Stomach (tissue), 9 donors: ENCODE data around the gene EPOP. TPM values are rescaled to one million over a fixed set of nuclear protein-coding genes. Genes with fewer than 3 reads are reported as not detected.

Experiments
- DNase-seq, 2 donors: peaks; one replicate each; pipeline versions ENCODE4 v3.0.0 to v3.0.0-alpha.2; 2013 to 2019
- H3K27ac ChIP-seq, 5 donors: fragments of 200-600 bp in 4 of 5; sonication (generic) in 4 of 5; one replicate each; pipeline ENCODE4 v1.5.1; 2013 to 2019; ENCODE audit warnings: mild to moderate bottlenecking in 1 of 5, moderate library complexity in 1 of 5
- H3K27me3 ChIP-seq, 3 donors: fragments of 200-600 bp; sonication (generic); one replicate each; pipeline ENCODE4 v1.5.1; 2017 to 2019; ENCODE audit warnings: mixed run types in 1 of 3
- H3K36me3 ChIP-seq, 4 donors: fragments of 200-600 bp; sonication (generic); 1 replicate in 3 of 4; 2 replicates in 1 of 4; pipeline ENCODE4 v1.5.1; 2016 to 2019
- H3K4me1 ChIP-seq, 4 donors: fragments of 200-600 bp; sonication (generic); one replicate each; pipeline ENCODE4 v1.5.1; 2016 to 2019
- H3K4me3 ChIP-seq, 4 donors: fragments of 200-600 bp; sonication (generic) in 3 of 4; one replicate each; pipeline ENCODE4 v1.5.1; 2016 to 2019; ENCODE audit warnings: mild to moderate bottlenecking in 1 of 4
- H3K9me3 ChIP-seq, 4 donors: fragments of 200-600 bp; sonication (generic); one replicate each; pipeline ENCODE4 v1.5.1; 2016 to 2019
- CTCF ChIP-seq, 7 experiments: fragments of 450-650 bp in 4 of 7; fragments of 200-600 bp in 3 of 7; sonication (generic) in 3 of 7; IDR thresholded peaks; one replicate each; pipeline ENCODE4 v1.5.1; 2016 to 2019; ENCODE audit warnings: antibody characterized with exemption in 7 of 7, control low read depth in 2 of 7, mild to moderate bottlenecking in 1 of 7
- EP300 ChIP-seq: sonication (generic); formaldehyde crosslinking; IDR thresholded peaks from one replicate; pipeline ENCODE4 v1.6.1; 2017; ENCODE audit warnings: antibody characterized with exemption
- POLR2A ChIP-seq, 4 donors: fragments of 450-650 bp; IDR thresholded peaks; one replicate each; pipeline ENCODE4 v1.6.1; 2016; ENCODE audit warnings: antibody characterized with exemption in 4 of 4, control low read depth in 2 of 4, mild to moderate bottlenecking in 1 of 4, moderate library complexity in 1 of 4
- POLR2AphosphoS5 ChIP-seq, 3 donors: sonication (generic); formaldehyde crosslinking; IDR thresholded peaks; one replicate each; pipeline ENCODE4 v1.6.1; 2016; ENCODE audit warnings: antibody characterized with exemption in 3 of 3
- WGBS, 5 donors: extraction: QIAGEN DNeasy Blood & Tissue Kit in 3 of 5; methylation state at CpG; one replicate each; pipeline versions ENCODE4 v1.1.5 to v1.1.7; 2013 to 2018; 5-methylcytosine and 5-hydroxymethylcytosine counted together
- intact Hi-C: fragments of 100-400 bp; cut with DNase I; formaldehyde crosslinking; loops from one replicate; pipeline ENCODE4 v1.15.1; 2023; ENCODE audit warnings: low total_unique reads
- polyA plus RNA-seq, 3 donors: library from polyadenylated mRNA; stranded (reverse); fragments of 200-250 nt; gene quantifications; one replicate each; pipeline ENCODE4 v1.2.3, GENCODE V29; 2013
- total RNA-seq, 5 donors: library from RNA; depleted of rRNA; stranded (reverse); fragments of >200 nt; gene quantifications; one replicate each; pipeline versions ENCODE4 v1.1.0 to v1.2.3, GENCODE V29; 2014 to 2016
- donor health status: healthy with polysubstance abuse.
- donor health status: Bipolar disorder and iron deficiency.
- donor health status: healthy.

EPOP gene
- total and polyA plus RNA-seq, 8 donors = under 0.01 to 1.5 (median 0.61) TPM; not detected in 1

DNA sequence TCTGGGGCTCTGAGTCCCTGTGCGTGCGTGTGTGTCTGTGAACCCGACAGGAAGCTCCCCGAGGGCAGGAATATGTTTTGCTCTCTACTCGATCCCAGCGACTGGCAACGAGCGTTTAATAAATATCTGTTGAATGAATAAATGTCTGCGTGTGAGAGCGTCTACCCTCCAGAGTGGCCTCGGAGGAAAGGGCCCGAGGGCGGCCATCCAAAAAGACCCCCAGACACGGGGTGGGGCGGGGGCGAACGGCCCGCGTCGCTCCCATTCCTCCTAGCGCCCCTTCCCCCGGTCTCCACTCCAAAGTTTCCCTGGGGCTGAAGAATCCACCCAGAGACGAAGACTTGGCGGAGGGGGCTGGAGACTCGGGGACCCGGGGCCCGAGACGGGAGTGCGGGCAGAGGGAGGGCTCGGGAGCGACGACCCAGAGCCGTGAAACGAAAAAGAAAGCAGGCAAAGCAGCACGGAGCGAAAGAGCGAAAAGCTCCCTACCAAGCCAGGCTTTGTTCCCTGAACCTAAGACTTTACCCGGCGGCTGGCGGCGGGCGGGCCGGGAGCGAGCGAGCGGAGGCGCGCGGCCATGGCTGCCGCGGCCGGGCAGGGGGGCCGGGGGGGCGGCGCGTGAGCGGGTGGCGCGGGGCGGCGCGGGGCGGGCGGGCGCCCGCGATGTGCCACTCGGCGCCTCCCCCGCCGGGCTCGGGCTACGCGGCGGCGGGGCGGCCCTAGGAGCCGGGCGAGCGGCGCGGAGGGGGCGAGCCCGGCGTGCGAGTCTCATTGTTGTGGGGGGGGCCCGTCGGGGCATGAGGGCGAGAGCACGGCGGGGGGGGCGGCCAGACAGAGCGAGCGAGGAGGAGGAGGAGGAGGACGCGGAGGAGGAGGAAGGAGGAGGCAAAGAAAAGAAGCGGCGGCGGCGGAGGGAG is 30.1 kb upstream of the EPOP start, which contains the start of gene MLLT6:
TSS of gene MLLT6 (plus strand) at position 668 of the 917 bp plus-strand sequence. CDS start 360 bp downstream, outside the sequence.
- intact Hi-C loops = no loop called here
- WGBS, 5 donors = 0 to 1% (median 1%) methylated on average over 44 to 95 of the region's 100 CpGs

DNA sequence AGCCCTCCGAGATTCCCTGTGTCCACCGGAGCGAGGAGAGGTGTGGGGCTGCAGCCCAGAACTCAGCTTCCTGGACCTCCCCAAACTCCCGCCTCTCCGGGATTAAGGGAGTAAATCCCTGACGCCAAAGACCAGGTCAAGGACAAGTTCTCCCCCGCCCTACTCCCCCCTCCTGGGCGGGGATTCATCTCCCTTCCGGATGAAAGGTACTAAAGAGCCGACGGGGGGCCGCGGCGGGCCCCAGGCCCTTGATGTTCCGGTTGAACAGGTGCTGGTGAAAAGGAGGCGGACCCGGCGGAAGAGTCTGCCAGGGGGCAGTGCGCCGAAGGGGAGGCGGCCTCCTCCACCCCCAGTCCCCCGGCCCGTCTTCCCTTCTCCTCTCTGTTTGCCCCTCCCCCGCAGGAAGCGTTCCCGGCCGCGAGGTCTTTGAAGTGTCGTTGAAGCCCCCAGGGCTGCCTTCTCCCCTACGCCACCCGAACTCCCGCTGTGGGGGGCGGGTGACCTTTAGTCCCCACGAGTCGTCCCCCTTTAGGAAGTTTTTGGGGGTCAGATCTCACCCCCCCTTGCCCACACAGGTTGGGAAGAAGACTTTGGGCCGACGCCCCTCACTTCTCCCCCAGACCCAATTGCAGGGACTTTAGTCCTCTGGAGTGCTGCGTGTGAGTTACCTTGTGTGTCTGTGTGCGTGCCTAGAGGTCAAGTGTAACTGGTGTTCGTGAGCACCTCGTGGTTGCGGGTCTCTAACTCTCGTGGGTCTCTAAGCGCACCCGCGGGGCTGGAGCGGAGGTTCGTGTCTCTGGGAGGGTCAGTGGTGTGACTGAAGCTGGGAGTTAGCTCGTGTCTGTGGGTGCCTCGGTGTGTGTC is 29.2 kb upstream of the EPOP start:
- H3K9me3 ChIP-seq = no peaks in the 10 kb centered on the region
- 0 to 2% (median 1%) methylated on average over 32 to 50 of the region's 50 CpGs for WGBS, 5 donors
- peak; percentile 95 for DNase-seq

More for the DNA sequence above, 30.1 kb upstream of the EPOP start, which contains the start of gene MLLT6:
- Histone ChIP-seq H3K4me3 (peak within 1 kb of the TSS; percentile 87 to 97 (median 94)), H3K36me3 (peaks cover 9 to 28% (median 23%) of the 10 kb centered on the region in 4 donors), H3K9me3 (no peaks in the 10 kb centered on the region), H3K27me3 (no peaks in the 10 kb centered on the region), H3K27ac (peak within 1 kb of the TSS; percentile 90 to 99 (median 97)), H3K4me1 (peaks cover 20 to 73% (median 53%) of the 10 kb centered on the region in 4 donors)
- peak in 2 of 3 donors; percentile 47 to 67 for TF ChIP-seq POLR2AphosphoS5 (IDR thresholded peaks at IDR 0.05)
- no peak for TF ChIP-seq POLR2A (IDR thresholded peaks at IDR 0.05)
- TF ChIP-seq CTCF (IDR thresholded peaks at IDR 0.05) = no peak
- DNase-seq = peak; percentile 82 to 95

GRCh38 chr17:38702916-38703741 is 28.4 kb upstream of the EPOP start:
- 1 to 2% (median 1%) methylated on average over 51 to 55 of the region's 55 CpGs for WGBS, 5 donors
- Histone ChIP-seq H3K9me3 (no peaks in the 10 kb centered on the region), H3K36me3 (peaks cover 0 to 11% (median 7%) of the 10 kb centered on the region in 4 donors), H3K4me3 (peak overlapping the region; percentile 87 to 97 (median 94)), H3K27me3 (no peaks in the 10 kb centered on the region), H3K27ac (peak overlapping the region; percentile 90 to 99 (median 97)), H3K4me1 (peaks cover 20 to 60% (median 51%) of the 10 kb centered on the region in 4 donors)
- peak in 1 of 2 donors; percentile 39 for DNase-seq
- intact Hi-C loops = no loop called here
- TF ChIP-seq POLR2AphosphoS5 (IDR thresholded peaks at IDR 0.05) (no peak), POLR2A (IDR thresholded peaks at IDR 0.05) (no peak), CTCF (IDR thresholded peaks at IDR 0.05) (no peak), EP300 (no peak)

More for the DNA sequence above, 29.2 kb upstream of the EPOP start:
- H3K4me1 ChIP-seq = peaks cover 20 to 65% (median 55%) of the 10 kb centered on the region in 4 donors
- intact Hi-C loops = no loop called here
- no peaks in the 10 kb centered on the region for H3K27me3 ChIP-seq
- H3K27ac ChIP-seq = peak overlapping the region; percentile 90 to 99 (median 97)
- peak overlapping the region; percentile 87 to 97 (median 94) for H3K4me3 ChIP-seq
- no peak for TF ChIP-seq POLR2A (IDR thresholded peaks at IDR 0.05)
- TF ChIP-seq CTCF (IDR thresholded peaks at IDR 0.05) = peak in 1 of 7 experiments; percentile 11
- peak in 2 of 3 donors; percentile 73 to 80 for TF ChIP-seq POLR2AphosphoS5 (IDR thresholded peaks at IDR 0.05)
- H3K36me3 ChIP-seq = peaks cover 2 to 19% (median 14%) of the 10 kb centered on the region in 4 donors
